Esophagus muscularis mucosa (tissue), 4 donors: ENCODE data around the gene CCDC24. TPM values are rescaled to one million over a fixed set of nuclear protein-coding genes. Genes with fewer than 3 reads are reported as not detected.

ENCODE experiments used
- DNase-seq: peaks from one replicate; pipeline ENCODE4 v3.0.0-alpha.2; 2017; ENCODE audit errors: extremely low spot score
- H3K27ac ChIP-seq, 4 donors: fragments of 200-600 bp; sonication (generic); replicated peaks in 1 of 4; 1 replicate in 3 of 4; 2 replicates in 1 of 4; pipeline ENCODE4 v1.5.1; 2016 to 2019; ENCODE audit warnings: mild to moderate bottlenecking in 1 of 4
- H3K27me3 ChIP-seq, 4 donors: fragments of 200-600 bp; sonication (generic); one replicate each; pipeline versions ENCODE4 v1.5.1 to v1.6.0; 2016 to 2019
- H3K36me3 ChIP-seq, 4 donors: fragments of 200-600 bp; sonication (generic); one replicate each; pipeline ENCODE4 v1.5.1; 2016 to 2019
- H3K4me1 ChIP-seq, 4 donors: fragments of 200-600 bp; sonication (generic); one replicate each; pipeline ENCODE4 v1.5.1; 2016 to 2019
- H3K4me3 ChIP-seq, 4 donors: fragments of 200-600 bp; sonication (generic); 1 replicate in 2 of 4; 2 replicates in 2 of 4; pipeline ENCODE4 v1.5.1; 2016 to 2019; ENCODE audit warnings: mild to moderate bottlenecking in 4 of 4, moderate library complexity in 1 of 4
- H3K9me3 ChIP-seq, 4 donors: fragments of 200-600 bp; sonication (generic); 1 replicate in 3 of 4; 2 replicates in 1 of 4; pipeline ENCODE4 v1.5.1; 2016 to 2019
- EP300 ChIP-seq: sonication (generic); formaldehyde crosslinking; IDR thresholded peaks from one replicate; pipeline ENCODE4 v1.6.1; 2017; ENCODE audit warnings: antibody characterized with exemption
- POLR2A ChIP-seq: fragments of 450-650 bp; IDR thresholded peaks from one replicate; pipeline ENCODE4 v1.6.1; 2017; ENCODE audit warnings: antibody characterized with exemption, moderate library complexity, mild to moderate bottlenecking, low read depth
- POLR2AphosphoS5 ChIP-seq, 2 donors: sonication (generic); formaldehyde crosslinking; IDR thresholded peaks; one replicate each; pipeline ENCODE4 v1.6.1; 2017; ENCODE audit warnings: antibody characterized with exemption in 2 of 2
- WGBS: methylation state at CpG from one replicate; pipeline ENCODE4 v1.1.5; 2018; 5-methylcytosine and 5-hydroxymethylcytosine counted together
- intact Hi-C: fragments of 100-400 bp; cut with DNase I; formaldehyde crosslinking; loops from one replicate; pipeline ENCODE4 v1.15.1; 2023
- total RNA-seq, 4 donors: library from RNA; depleted of rRNA; stranded (reverse); fragments of >200 nt; gene quantifications; one replicate each; pipeline versions ENCODE4 v1.1.0 to v1.2.1, GENCODE V29; 2016
- TF ChIP-seq, protein P1 (sequence below), 3 experiments: fragments of 200-600 bp in 2 of 3; fragments of 450-650 bp in 1 of 3; sonication (generic) in 2 of 3; IDR thresholded peaks; one replicate each; pipeline ENCODE4 v1.5.1; 2017 to 2019; ENCODE audit warnings: antibody characterized with exemption in 3 of 3, mild to moderate bottlenecking in 2 of 3, moderate library complexity in 1 of 3

The CCDC24 gene
- total RNA-seq, 4 donors from 2014 or later, result 6.2 to 7.3 (median 6.7) TPM

DNA sequence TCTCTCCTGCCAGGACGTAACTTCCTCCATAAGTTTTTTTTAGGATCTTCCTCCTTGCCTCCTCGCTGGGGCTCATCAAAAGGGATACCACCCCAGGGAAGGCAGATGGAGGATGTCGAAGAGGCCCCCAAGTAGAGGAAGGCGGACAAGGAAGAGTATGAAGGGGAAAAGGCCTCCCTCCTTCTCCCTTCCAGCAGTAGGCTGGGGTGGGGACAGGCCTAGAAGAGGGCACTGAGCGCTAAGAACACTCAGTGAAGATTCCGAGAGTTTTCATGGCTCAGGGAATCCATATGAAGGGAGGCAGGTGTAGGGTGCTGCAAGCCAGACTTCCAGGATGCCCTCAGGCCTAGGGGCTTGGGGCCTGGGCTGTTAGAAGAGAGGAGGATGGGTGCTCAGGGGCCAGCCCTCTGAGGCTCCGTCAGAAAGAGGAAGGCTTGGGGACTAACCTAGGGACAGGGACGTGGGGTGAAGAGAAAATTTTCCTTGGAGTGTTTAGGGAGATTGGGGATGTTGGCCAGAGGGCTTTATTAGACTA is 41.7 kb downstream of the CCDC24 start:
- H3K4me1 ChIP-seq, result peaks cover 27 to 79% (median 65%) of the 10 kb centered on the region in 4 donors
- no peaks in the 10 kb centered on the region for H3K9me3 ChIP-seq
- H3K27ac ChIP-seq, result peak overlapping the region; percentile 27 to 89 (median 86)
- no peaks in the 10 kb centered on the region for H3K36me3 ChIP-seq
- H3K27me3 ChIP-seq, result no peaks in the 10 kb centered on the region
- H3K4me3 ChIP-seq, result no peak overlapping the region
- no peak for DNase-seq
- intact Hi-C loops, result loop anchor here (5.0 to 10.0 kb wide), 2 partner anchors 41 to 268 kb away; partner anchors contain the start of gene CCDC24
- TF ChIP-seq POLR2A (no peak), POLR2AphosphoS5 (IDR thresholded peaks at IDR 0.05) (no peak), EP300 (no peak)
- TF ChIP-seq, protein P1, sequence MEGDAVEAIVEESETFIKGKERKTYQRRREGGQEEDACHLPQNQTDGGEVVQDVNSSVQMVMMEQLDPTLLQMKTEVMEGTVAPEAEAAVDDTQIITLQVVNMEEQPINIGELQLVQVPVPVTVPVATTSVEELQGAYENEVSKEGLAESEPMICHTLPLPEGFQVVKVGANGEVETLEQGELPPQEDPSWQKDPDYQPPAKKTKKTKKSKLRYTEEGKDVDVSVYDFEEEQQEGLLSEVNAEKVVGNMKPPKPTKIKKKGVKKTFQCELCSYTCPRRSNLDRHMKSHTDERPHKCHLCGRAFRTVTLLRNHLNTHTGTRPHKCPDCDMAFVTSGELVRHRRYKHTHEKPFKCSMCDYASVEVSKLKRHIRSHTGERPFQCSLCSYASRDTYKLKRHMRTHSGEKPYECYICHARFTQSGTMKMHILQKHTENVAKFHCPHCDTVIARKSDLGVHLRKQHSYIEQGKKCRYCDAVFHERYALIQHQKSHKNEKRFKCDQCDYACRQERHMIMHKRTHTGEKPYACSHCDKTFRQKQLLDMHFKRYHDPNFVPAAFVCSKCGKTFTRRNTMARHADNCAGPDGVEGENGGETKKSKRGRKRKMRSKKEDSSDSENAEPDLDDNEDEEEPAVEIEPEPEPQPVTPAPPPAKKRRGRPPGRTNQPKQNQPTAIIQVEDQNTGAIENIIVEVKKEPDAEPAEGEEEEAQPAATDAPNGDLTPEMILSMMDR (IDR thresholded peaks at IDR 0.05), result no peak
- 91% methylated on average over 8 of the region's 8 CpGs for WGBS

DNA sequence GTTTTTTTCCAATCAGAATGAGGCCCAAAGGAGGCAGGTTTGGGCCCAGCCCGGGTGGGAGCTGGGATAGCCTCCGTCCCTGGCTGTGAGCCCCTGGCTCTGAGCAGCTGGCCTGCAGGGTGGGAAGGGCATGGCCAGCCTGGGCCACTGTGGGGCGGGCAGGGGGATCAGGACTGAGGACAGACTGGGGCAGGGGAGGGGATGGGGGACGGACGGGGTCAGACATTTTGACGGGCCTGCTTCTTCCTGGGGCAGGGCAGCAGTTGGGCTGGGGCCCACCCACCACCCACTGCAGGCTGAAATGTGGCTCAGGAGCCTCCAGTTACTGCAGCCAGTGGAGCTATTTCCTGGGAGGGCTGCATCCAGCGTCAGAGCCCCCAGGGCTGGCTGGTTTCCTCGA is 42.4 kb downstream of the CCDC24 start:
- H3K36me3 ChIP-seq, result no peaks in the 10 kb centered on the region
- TF ChIP-seq, protein P1 (IDR thresholded peaks at IDR 0.05), result no peak
- TF ChIP-seq POLR2A, result no peak
- TF ChIP-seq EP300, result no peak
- no peak for TF ChIP-seq POLR2AphosphoS5 (IDR thresholded peaks at IDR 0.05)
- intact Hi-C loops, result loop anchor here (5.0 to 10.0 kb wide), 2 partner anchors 41 to 269 kb away; partner anchors contain the start of gene CCDC24
- DNase-seq, result no peak
- H3K27ac ChIP-seq, result peak overlapping the region; percentile 24 to 89 (median 86)
- H3K4me3 ChIP-seq, result no peak overlapping the region
- H3K27me3 ChIP-seq, result no peaks in the 10 kb centered on the region
- no peaks in the 10 kb centered on the region for H3K9me3 ChIP-seq
- H3K4me1 ChIP-seq, result peaks cover 27 to 76% (median 62%) of the 10 kb centered on the region in 4 donors
- WGBS, result 80% methylated on average over 6 of the region's 8 CpGs

DNA sequence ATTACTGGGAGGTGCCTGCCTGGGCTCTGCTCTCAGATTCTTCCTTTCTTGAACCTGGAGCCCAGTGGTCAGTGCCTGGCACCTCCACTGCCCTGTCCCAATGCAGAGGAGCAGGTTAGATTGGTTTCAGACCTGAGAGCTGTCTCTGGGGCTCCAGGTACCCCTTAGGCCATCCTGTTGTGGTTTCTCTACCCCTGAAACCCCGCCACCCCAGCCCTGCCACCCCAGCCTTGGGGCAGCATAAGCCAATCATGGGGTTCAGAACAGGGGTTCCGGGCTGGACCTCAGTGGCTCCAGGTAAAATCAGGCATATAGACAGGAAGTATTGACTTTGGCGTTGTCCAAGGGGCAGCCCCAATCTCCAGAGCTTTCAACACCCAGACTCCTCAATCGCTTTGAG is 43.0 kb downstream of the CCDC24 start:
- no peaks in the 10 kb centered on the region for H3K27me3 ChIP-seq
- H3K4me1 ChIP-seq, result peaks cover 23 to 69% (median 56%) of the 10 kb centered on the region in 4 donors
- H3K27ac ChIP-seq, result peak overlapping the region in 2 of 4 donors; percentile 17 to 86

DNA sequence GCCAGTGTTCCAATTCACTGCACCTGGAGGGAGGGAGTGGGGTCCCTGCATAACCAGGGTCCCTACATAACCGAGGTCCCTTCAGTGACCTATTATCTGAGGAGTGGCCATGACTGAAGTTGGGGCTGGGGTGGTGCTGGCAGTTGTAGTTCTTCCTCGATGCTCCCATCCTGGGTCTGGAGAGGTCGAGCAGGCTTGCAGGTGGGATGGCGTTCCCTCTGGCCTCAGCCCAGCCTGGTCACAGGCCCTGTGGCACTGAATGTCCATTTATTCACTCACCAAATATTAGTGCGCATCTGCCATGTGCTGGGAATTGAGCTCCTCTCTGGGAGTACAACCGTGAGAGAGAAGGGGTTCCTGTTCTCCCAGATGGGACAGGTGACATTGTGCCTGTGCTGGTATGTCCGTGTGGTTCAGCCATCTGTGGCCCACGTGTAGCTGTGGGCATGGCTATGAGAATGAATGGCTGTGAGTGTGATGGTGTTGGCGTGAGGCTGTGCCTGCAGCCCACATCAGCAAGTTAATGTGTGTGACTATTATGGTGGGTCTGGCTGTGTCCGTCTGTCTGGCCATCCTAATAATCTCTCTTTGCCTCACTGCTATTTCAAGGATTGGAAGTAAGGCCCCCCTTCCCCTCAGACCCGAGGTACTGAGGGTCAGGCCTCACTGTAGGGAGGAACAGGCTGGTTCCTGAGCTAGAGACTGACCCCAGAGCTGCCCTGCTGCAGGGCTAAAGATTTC is 43.7 kb downstream of the CCDC24 start:
- Histone ChIP-seq H3K4me3 (no peak overlapping the region), H3K4me1 (peaks cover 21 to 67% (median 52%) of the 10 kb centered on the region in 4 donors), H3K27me3 (no peaks in the 10 kb centered on the region), H3K9me3 (no peaks in the 10 kb centered on the region), H3K27ac (peak overlapping the region; percentile 66 to 86 (median 78)), H3K36me3 (no peaks in the 10 kb centered on the region)
- WGBS, result 63% methylated on average over 6 of the region's 11 CpGs
- DNase-seq, result no peak
- intact Hi-C loops, result loop anchor here (5.0 to 10.0 kb wide), 2 partner anchors 43 to 270 kb away; partner anchors contain the start of gene CCDC24
- TF ChIP-seq EP300 (no peak), POLR2A (no peak), POLR2AphosphoS5 (IDR thresholded peaks at IDR 0.05) (no peak)
- TF ChIP-seq, protein P1 (IDR thresholded peaks at IDR 0.05), result no peak

More for the DNA sequence above, 43.0 kb downstream of the CCDC24 start:
- no peak overlapping the region for H3K4me3 ChIP-seq
- H3K36me3 ChIP-seq, result no peaks in the 10 kb centered on the region
- H3K9me3 ChIP-seq, result no peaks in the 10 kb centered on the region
- TF ChIP-seq POLR2AphosphoS5 (IDR thresholded peaks at IDR 0.05) (no peak), EP300 (no peak), POLR2A (no peak)
- TF ChIP-seq, protein P1 (IDR thresholded peaks at IDR 0.05), result no peak
- intact Hi-C loops, result loop anchor here (5.0 to 10.0 kb wide), 2 partner anchors 42 to 270 kb away; partner anchors contain the start of gene CCDC24
- no peak for DNase-seq
- WGBS, result 87% methylated on average over 4 of the region's 4 CpGs
